HG02763 (cell line): ENCODE results near the gene SPACDR.

Experiments
- ATAC-seq: cut with Tn5 transposase; IDR thresholded peaks from one replicate; pipeline ENCODE4 v1.9.1; 2021; ENCODE audit warnings: mild to moderate bottlenecking, moderate library complexity; ENCODE audit not compliant: unreplicated experiment

Gene SPACDR

DNA sequence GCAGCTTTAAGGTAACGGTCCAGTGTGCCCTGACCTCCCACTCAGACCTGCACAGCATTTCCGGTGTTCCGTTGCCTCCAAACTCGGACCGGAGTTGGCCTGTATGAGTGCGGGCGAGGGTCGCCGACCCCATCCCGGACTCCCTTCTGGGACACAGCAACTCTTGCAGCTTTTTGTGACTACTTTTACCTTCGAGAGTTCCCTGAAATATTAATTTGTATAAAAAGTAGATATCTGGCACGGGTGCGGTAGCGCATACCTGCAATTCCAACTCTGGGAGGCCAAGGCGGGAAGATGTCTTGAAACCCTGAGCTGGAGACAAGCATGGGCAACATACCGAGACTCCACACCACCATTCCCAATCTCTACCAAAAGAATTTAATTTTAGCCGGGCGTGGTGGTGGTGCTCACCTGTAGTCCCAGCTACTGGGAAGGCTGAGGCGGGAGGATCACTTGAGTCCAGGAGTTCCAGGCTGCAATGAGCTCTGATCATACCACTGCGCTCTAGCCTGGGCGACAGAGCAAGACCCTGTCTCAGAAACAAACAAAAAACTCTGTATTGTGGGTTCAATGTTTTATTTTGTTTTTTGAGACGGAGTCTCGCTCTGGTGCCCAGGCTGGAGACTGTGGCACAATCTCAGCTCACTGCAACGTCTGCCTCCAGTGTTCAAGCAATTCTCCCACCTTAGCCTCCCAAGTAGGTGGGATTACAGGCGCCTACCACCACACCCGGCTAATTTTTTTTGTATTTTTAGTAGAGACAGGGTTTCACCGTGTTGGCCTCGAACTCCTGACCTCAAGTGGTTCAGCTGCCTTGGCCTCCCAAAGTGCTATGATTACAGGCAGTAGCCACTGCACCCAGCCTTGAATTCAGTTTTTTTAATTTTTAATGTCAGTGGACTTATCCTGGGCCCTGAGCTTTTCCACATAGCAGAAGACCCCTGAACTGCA lies 26.6 kb downstream of the SPACDR start:
- no peak for ATAC-seq

DNA sequence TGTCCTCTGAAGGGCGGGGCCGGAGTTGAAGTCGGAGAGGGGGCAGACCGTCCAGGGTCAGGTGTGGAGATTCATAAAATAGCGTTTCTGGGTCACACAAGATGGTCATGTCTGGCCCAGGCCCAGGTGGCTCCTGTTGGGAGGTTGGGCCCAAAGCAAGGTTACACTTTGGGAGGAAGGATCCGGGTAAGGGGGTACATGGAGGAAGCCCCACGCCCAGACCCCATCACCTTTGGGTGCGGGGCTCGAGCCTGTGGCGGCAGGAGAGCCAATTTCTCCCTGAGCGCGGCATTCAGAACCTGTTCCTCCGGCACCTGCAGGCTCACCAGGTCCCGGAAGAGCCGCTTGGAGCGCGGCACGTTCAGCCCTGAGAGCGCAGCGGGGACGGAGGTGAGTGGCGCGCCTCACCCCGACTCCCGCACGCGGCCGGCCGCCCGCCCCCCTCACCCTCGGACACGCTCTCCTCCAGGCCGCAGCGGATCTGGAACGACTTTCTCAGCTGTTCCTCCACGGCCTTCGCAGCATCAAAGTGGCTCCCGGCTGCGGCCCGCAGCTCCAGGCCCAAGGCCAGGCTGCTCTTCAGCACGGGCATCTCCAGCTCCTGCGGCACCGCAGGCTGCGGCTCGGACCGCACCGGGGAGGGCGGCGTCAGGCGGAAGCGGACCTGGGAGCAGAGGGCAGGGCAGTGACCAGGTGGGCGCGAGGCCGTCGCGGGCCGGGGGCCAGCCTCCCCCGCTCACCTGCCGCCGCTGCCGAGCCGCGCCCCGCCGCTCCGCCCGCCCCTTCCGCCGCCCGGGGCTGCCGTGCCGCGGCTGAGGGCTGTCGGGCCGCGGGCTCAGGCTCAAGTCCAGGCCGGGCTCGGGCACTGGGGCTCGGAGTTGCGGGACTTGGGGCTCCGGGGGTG lies 28.4 kb downstream of the SPACDR start:
- ATAC-seq = peak; percentile 17

DNA sequence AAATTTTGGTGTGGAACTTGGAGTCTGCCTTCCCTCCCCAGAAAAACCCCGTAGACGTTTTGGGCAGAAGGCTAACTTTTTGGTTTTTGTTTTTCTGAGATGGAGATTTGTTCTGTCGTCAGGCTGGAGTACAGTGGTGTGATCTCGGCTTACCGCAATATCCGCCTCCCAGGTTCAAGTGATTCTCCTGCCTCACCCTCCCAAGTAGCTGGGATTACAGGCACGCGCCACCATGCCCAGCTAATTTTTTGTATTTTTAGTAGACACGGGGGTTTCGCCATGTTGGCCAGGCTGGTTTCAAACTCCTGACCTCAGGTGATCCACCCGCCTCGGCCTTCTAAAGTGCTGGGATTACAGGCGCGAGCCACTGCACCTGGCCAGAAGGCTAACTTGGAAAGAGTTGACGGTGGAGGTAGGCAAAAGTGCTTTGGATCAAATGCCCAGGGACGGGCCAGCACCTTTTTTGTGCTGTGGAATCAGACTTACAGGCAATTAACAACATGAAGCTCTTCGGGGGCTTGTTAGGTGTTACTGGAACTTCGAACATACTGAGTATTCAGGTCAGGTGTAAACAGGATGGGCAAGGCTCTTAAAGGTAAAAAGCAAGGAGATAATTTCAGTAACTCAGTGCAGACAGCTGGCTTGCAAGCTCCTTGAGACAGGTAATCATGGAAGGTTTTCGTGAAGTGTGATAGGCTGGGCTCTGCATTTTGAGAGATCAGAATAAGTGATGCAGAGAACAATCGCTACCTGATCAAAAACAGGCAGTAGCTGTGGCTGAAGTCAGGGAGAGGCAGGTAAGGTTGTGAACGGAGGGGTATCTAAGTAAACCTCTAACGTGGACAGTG lies 29.5 kb downstream of the SPACDR start:
- ATAC-seq = no peak

DNA sequence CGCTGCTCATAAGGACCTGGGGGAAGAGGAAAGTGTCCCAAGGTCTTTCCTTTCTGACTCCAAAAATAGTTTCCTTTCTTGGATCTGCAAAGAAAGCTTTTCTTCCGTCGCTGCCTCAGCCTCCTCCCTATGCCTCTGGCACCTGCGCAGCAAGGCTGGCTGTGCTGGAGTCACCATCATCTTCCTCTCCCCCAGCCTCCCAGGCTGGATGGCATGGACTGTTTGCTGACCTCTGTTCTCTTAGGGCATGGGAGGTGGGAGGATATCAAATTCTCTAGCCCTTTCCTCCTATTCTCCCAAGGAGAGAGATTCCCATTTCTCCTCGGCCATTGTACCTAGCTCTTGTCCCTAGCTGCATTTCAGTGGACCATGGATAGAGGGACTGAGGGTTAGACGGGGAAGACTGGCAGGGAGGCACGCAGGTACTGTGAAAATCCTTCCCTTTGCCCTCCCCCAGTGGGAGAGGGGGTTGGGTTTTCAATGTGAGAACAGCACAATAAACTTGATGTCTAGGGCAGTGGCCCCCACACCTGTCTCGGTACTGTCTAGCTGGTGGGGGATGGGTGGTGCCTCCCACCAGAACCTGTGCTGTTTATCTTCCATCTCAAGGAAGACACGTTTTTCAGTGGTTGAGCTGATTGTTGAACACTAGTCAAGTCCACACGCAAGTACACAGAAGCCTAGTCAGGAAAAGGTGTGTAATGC lies 30.3 kb downstream of the SPACDR start:
- ATAC-seq = no peak

DNA sequence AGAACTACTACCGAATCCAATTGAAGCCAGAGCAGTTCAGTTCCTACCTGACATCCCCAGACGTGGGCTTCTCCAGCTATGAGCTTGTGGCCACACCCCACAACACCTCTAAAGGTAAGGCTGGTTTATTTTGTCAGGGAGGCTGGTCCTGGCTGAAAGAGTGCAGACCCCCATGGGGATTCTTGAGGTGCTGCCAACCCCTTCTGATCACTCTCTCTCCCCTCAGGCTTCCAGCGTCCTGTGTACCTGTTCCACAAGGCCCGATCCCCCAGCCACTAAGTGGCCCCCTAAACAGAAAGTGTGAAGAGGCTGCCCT lies 30.8 kb downstream of the SPACDR start:
- no peak for ATAC-seq

DNA sequence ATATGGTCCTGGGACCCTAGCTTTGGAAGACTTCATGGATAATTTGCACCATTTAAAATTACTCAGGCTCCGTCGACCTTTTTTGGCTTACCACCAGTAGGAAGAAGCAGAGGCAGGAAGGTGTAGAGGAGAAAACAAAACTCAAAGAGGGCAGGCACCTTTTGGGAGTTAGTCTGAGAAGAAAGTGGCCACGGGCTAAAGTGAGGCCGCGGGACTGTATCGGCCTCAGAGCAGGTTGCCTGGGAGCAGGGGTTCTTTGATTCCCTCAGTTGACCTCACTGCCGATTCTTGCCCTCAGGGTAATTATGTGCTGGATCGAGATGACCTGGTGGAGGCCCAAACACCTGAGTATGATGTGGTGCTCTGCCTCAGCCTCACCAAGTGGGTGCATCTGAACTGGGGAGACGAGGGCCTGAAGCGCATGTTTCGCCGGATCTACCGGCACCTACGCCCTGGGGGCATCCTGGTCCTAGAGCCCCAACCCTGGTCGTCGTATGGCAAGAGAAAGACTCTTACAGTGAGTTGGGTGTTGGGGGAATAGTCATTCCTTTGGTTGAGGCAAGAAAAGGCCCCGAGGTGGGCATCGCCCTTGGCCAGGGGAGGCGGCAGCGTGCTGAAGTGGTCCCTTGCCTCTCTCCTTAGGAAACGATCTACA lies 31.3 kb downstream of the SPACDR start:
- no peak for ATAC-seq

DNA sequence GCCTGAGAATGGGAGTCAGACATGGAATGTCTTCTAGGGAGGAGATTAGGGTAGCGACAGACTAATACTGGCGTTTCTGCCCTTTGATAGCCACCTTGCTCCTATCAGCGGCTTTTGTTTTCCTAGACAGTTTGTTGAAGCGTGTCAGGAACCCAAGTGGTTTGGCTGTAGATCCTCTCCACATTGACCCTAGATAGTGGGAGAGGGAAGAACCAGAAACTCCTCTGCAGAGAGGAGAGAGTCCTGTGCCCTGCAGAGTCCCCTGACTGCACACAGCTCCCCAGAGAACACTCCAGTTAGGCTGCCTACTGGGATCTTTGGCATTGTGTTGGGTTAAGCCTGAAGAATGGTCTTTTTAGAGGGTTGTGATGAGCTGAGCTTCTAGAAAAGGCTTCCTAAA lies 32.0 kb downstream of the SPACDR start:
- ATAC-seq = no peak

DNA sequence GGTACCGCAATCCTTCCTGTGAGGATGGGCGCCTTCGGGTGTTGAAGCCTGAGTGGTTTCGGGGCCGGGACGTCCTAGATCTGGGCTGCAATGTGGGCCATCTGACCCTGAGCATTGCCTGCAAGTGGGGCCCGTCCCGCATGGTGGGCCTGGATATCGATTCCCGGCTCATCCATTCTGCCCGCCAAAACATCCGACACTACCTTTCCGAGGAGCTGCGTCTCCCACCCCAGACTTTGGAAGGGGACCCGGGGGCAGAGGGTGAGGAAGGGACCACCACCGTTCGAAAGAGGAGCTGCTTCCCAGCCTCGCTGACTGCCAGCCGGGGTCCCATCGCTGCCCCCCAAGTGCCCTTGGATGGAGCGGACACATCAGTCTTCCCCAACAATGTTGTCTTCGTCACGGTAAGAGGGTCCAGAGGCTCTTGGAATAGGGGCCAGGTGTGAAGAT lies 32.7 kb downstream of the SPACDR start:
- ATAC-seq = no peak

DNA sequence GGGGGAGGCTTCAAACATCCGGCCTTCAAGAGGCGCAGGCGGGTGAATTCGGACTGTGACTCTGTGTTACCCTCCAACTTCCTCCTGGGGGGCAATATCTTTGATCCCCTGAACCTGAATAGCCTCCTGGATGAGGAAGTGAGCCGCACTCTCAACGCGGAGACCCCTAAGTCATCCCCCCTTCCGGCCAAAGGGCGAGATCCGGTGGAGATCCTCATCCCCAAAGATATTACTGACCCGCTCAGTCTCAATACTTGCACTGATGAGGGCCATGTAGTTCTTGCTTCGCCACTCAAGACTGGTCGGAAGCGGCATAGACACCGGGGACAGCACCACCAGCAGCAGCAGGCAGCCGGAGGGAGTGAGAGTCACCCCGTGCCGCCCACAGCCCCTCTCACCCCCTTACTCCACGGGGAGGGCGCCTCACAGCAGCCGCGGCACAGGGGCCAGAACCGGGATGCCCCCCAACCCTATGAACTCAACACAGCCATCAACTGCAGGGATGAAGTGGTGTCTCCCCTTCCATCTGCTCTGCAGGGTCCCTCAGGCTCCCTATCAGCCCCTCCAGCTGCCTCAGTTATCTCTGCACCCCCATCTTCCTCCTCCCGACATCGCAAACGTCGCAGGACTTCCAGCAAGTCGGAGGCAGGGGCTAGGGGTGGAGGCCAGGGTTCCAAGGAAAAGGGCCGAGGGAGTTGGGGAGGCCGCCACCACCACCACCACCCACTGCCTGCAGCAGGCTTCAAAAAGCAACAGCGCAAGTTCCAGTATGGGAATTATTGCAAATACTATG lies 33.4 kb downstream of the SPACDR start:
- ATAC-seq = no peak

DNA sequence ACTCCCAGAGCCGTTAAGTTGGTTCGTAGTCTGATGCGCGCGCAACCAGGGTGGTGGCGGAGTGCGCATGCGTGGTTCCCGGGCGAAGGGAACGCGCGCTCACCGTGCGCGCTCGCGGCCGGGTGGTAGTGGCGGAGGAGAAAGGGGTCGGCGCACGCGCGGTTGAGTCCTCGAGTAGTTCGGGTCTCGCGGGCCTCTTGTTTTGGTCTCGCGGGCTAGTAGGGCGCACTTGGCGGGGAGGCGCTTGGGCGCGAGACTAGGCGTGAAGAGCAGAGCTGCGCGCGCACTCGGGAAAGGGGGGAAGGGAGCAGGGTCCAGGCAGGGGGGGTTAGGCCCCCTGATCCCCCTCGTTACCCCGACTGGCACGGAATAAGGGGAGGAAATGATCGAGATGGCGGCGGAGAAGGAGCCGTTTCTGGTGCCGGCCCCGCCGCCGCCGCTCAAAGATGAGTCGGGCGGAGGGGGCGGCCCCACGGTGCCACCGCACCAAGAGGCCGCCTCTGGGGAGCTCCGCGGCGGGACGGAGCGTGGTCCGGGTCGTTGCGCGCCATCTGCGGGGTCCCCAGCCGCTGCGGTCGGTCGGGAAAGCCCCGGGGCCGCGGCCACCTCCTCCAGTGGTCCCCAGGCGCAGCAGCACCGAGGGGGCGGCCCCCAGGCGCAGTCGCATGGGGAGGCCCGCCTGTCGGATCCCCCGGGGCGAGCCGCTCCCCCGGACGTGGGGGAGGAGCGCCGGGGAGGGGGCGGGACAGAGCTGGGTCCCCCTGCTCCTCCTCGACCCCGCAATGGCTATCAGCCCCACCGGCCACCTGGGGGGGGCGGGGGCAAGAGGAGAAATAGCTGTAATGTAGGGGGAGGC lies 34.2 kb downstream of the SPACDR start, which contains the start of gene MEPCE:
Gene MEPCE, plus strand, starts transcription at position 195 of the 856 bp plus-strand sequence. Its CDS starts 188 bp downstream, at position 383.
- peak; percentile 39 for ATAC-seq

DNA sequence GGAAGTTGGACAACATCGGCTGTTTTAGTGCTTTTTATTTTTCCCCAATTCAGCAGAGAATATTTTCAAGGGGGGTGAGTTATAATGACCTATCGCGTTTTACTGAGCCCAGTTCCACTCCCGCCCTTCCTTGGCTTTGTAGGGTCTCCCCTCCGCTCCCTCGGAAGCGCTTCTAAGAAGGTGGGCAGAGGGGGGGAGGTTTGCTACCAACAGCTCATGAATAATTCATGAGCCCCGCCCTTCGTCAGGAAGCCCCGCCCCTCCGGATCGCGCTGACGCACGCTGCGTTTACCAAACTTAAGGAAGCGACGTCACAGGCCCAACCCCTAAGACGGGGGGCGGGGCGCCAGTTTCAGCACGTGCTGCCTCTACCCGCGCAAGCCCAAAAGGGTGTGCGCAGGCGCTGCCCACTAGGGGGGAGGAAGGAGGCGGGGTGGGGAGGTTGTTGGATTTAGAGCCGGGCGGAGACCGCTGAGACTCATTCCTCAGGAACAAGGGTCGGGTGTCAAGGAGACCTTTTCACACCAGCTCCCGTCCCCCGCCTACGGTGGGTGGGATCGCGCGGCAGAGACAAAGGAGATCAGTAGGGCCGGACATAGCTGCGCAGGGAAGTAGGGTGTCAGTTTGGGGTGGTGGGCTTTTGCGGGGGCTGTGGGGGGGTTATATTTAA lies 35.0 kb downstream of the SPACDR start:
- ATAC-seq = peak; percentile 49

DNA sequence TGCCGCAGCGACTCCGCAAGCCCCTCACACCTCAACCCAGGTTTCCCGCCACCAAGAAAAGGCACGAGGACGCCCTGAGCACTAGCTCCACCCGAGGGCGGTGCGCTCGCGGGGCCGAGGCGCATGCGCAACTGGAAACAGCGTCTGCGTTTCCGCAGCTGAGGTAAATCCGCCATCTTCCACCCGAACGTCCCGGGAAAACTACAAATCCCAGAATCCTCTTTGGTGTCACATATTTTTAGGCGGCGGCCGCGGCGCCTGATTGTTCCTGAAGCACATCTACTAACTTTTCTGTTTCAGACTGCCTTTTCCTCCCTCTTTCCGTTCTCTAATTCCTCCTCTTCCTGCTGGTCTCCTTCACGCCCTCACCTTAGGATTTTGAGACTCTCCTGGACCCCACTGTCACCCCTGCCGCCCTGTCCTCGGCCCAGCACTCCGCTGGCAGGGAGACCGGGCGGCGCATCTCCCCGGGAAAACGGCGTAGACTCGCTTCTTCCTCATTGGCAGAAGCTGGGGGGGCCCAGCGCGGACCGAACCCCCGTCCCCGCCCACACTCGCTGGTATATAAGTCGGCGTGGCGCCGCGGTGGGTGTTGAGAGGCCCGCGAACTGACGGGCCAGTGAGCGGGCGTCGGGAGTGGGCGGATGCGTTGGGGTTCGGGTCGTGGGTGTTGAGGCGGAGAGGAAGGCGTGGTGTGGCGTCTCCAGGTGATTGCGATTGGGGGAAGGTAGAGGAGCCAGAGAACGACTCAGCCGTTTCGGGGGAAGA lies 35.7 kb downstream of the SPACDR start, which contains the start of gene ZCWPW1:
Gene ZCWPW1, minus strand, starts transcription at position 505 of the 768 bp plus-strand sequence. CDS start 8,054 bp downstream, outside the sequence.
- peak; percentile 43 for ATAC-seq

DNA sequence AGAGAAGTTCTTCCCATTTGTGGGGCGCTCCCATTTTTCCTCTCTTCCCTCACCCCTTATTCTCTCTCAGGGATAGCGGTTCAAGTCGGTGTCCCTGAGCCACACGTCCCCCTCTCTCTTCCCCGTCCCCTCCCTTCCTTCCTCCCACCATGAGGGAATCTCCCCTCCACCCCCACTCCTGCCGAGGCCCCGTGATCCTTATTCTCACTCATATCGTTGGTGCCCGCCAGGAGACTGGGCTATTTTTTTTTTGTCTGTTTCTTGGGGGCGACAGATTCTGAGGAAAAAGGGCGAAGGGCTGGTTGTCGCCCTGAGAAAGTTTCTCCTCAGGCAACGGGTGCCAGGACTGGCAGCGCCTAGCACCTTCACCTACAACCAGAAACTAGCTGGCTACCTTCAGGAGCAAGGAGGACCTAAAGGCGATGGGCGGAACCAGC lies 36.3 kb downstream of the SPACDR start:
- no peak for ATAC-seq

DNA sequence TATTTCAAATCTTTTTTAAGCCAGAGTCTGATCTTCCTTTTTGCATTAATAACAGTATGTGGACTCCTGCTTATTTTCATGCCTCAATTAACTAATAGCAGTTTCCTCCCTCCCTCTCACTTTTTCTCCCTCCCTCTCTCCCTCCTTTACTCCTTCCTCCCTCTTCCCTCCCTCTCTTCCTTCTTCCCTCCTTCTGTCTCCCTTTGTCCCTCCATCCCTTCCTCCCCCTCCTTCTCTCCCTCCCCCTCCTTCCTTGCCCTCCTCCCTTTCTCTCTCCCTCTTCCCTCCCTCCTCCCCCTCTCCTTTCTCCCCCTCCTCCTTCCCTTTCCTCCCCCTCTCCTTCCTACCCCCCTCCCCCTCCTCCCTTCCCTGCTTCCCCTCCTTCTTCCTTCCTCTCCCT lies 37.5 kb downstream of the SPACDR start:
- no peak for ATAC-seq

DNA sequence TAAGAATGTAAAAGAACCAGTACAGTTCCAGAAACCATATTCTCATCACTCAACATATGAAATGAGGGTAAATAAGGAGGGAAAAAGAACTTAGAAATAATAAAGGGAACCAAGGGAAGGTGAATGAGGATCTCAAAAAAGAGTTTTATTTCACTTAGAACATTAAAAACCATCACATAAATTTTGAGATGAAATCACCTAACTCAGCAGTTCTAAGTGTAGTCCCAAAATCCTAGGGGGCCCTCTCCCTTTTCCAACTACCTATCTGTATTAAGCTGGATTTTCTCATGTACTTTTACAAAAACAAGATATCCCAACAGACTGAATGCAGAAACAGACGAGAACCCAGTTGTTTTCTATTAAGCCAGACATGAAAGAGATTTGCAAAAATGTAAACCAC lies 38.7 kb downstream of the SPACDR start:
- no peak for ATAC-seq

DNA sequence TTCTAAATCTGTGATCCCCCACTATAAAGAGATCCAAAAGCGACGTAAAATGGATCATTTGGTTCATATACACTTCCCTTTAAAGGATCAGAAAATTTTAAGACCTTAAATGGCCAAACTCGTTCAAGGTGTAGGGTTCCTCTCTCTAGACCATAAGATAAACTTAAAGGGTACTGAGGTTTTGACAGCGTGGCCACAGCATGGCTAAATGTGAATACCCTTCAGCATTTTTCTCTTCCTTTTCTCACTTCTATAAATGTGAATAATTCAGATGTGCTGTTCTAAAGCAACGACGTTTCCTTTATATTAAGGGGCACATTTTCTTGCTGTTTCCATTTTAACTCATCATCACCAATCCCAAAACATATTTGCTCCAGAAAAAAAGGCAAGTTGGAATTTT lies 40.7 kb downstream of the SPACDR start:
- ATAC-seq = no peak
